GM10248 (cell line): ENCODE data around the gene LRRC59.

ENCODE experiments used
- CTCF ChIA-PET: fragments of 300-600 bp; sonication (Branson Sonifier 250); formaldehyde crosslinking; extraction: SDS; loops from one replicate; lab custom pipeline; 2021; ENCODE audit warnings: antibody characterized with exemption; lab: Yijun Ruan, JAX
- POLR2A ChIA-PET: fragments of 350-650 bp; sonication (Branson Sonifier 250); formaldehyde crosslinking; extraction: SDS; loops from one replicate; lab custom pipeline; 2020; ENCODE audit warnings: antibody characterized with exemption; lab: Yijun Ruan, JAX
- DNase-seq: peaks from one replicate; pipeline ENCODE4 v3.0.0; 2012; ENCODE audit errors: extremely low spot score
- CTCF ChIP-seq: IDR thresholded peaks from 2 replicates; pipeline ENCODE4 v1.5.1; 2012; ENCODE audit warnings: mild to moderate bottlenecking, low read depth; ENCODE audit errors: extremely low read depth, missing control alignments, control extremely low read depth

Gene LRRC59

GRCh38 chr17:50355336-50355700 is 42.0 kb downstream of the LRRC59 start:
- no peak for TF ChIP-seq CTCF
- CTCF ChIA-PET, result interaction anchor here (1.3 to 2.7 kb wide), 2 partner anchors 13 to 41 kb away, joined by 4 to 11 read pairs; partner anchors contain the start of gene LRRC59
- no peak for DNase-seq
- POLR2A ChIA-PET, result interaction anchor here (1.2 kb wide), 1 partner anchor 10 kb away, joined by 4 read pairs; no protein-coding TSS in a partner anchor

DNA sequence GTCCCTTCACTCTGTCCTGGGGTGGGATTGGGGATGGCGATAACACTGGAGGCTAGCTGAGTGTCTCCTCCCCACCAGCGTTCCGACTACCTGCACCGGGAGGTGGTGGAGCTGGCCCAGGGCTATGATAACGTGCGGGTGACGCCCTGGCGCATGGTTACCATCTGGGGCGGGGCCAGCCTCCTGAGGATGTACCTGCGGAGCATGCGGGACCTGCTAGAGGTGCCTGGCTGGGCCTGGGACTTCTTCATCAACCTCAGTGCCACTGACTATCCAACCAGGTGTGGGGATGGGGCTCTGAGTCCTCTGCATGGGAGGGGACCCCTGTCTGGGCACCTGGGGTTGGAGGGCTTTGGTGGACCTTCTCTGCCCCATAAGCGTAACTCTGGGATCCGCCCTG is 42.5 kb downstream of the LRRC59 start:
- ChIA-PET POLR2A (no interaction called here), CTCF (interaction anchor here (1.3 to 2.7 kb wide), 2 partner anchors 14 to 42 kb away, joined by 4 to 11 read pairs; partner anchors contain the start of gene LRRC59)
- DNase-seq, result no peak
- TF ChIP-seq CTCF, result no peak

DNA sequence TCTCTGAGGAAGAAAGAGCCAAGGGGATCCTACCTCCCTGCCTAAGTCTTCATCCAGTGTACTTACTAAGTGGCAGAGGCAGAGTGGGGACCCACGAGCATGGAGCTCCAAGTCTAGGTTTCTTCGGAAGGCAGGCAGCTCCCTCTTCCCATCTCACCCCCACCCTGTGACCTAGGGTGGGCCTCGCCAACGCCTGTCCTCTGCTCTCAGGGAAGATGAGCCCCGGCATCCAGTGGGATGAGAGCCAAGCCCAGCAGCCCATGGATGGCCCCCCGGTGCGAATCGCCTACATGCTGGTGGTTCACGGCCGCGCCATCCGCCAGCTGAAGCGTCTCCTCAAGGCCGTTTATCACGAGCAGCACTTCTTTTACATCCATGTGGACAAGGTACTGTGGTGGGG is 43.1 kb downstream of the LRRC59 start:
- no peak for TF ChIP-seq CTCF
- ChIA-PET CTCF (interaction anchor here (2.7 to 3.4 kb wide), 2 partner anchors 8 to 42 kb away, joined by 11 to 18 read pairs; partner anchors contain the start of gene LRRC59), POLR2A (interaction anchor here (0.7 kb wide), 1 partner anchor 36 kb away, joined by 3 read pairs; no protein-coding TSS in a partner anchor)
- DNase-seq, result no peak

DNA sequence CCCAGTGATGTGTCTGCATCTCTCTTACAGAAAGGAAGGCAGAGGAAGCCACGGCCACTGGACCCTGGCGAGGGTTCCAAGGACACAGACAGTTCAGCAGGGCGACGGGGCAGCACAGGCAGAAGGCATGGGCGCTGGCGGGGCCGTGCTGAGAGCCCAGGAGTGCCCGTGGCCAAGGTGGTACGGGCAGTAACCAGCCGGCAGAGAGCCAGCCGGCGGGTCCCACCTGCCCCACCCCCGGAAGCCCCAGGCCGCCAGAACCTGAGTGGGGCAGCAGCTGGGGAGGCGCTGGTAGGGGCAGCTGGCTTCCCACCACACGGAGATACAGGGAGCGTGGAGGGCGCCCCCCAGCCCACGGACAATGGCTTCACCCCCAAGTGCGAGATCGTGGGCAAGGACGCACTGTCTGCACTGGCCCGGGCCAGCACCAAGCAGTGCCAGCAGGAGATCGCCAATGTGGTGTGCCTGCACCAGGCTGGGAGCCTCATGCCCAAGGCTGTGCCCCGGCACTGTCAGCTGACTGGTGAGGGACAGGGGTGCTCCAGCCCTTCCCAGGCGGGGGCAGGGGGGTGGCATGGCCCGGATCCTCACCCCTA is 43.6 kb downstream of the LRRC59 start:
- no peak for DNase-seq
- POLR2A ChIA-PET, result interaction anchor here (0.7 kb wide), 1 partner anchor 36 kb away, joined by 3 read pairs; no protein-coding TSS in a partner anchor
- no peak for TF ChIP-seq CTCF
- CTCF ChIA-PET, result interaction anchor here (2.7 to 3.4 kb wide), 2 partner anchors 9 to 43 kb away, joined by 11 to 18 read pairs; partner anchors contain the start of gene LRRC59

GRCh38 chr17:50352693-50353599 is 44.4 kb downstream of the LRRC59 start:
- ChIA-PET POLR2A (interaction anchor here (1.1 kb wide), 1 partner anchor 9 kb away, joined by 4 read pairs; no protein-coding TSS in a partner anchor), CTCF (interaction anchor here (0.8 to 3.4 kb wide), 2 partner anchors 10 to 44 kb away, joined by 3 to 18 read pairs; partner anchors contain the start of gene LRRC59)
- no peak for DNase-seq
- TF ChIP-seq CTCF, result no peak
